ENCODE measurements around the gene ZC3H18.

- TF ChIP-seq POLR2AphosphoS5 (IDR thresholded peaks at IDR 0.05) (no peak), CTCF (IDR thresholded peaks at IDR 0.05; ENCODE audit: poor library complexity, severe bottlenecking) (no peak), TAF1 (IDR thresholded peaks at IDR 0.05; ENCODE audit: low read depth) (no peak), EP300 (conservative IDR thresholded peaks at IDR 0.05; ENCODE audit: poor library complexity, severe bottlenecking) (no peak), EZH2 (IDR thresholded peaks at IDR 0.05; ENCODE audit: borderline replicate concordance, insufficient read depth, low read length, poor library complexity, severe bottlenecking) (no peak), REST (IDR thresholded peaks at IDR 0.05; ENCODE audit: borderline replicate concordance) (no peak)
Measured at GRCh38 chr16:88613293-88613692, 43.1 kb downstream of the ZC3H18 start.
